Keratinocyte (primary cell): Measurements from ENCODE around the gene FANCI. TPM values are rescaled to one million over a fixed set of nuclear protein-coding genes. Genes with fewer than 3 reads are reported as not detected.
"Not testable (repeated sequence)": the region's sequence is repeated elsewhere in the genome, so short reads cannot be mapped to it uniquely, and the experiment has no call there.

ENCODE experiments used
- DNase-seq: peaks from one replicate; pipeline ENCODE4 v3.0.0-alpha.2; 2011; ENCODE audit warnings: low read depth, missing footprints, low spot score
- FAIRE-seq: peaks from 2 replicates; lab custom pipeline; 2011; peaks lifted over from hg19 to GRCh38; lab: Jason Lieb, UNC
- H2AFZ ChIP-seq: 2 replicates; pipeline ENCODE4 v1.6.0; 2012; ENCODE audit warnings: low read length, control low read depth, inconsistent platforms; ENCODE audit not compliant: control insufficient read depth
- H3K27ac ChIP-seq: 2 replicates; pipeline ENCODE4 v1.5.1; 2011; ENCODE audit warnings: low read length; ENCODE audit not compliant: control insufficient read depth, insufficient read depth
- H3K27me3 ChIP-seq: 3 replicates; pipeline ENCODE4 v1.6.0; 2011; ENCODE audit warnings: low read length; ENCODE audit not compliant: control insufficient read depth, insufficient read depth; ENCODE audit errors: extremely low read depth
- H3K36me3 ChIP-seq, 2 experiments: 2 replicates in 1 of 2; 3 replicates in 1 of 2; pipeline ENCODE4 v1.5.1; 2011; ENCODE audit warnings: low read length in 2 of 2, mild to moderate bottlenecking in 1 of 2; ENCODE audit not compliant: control insufficient read depth in 2 of 2, insufficient read depth in 2 of 2; ENCODE audit errors: extremely low read depth in 1 of 2
- H3K4me1 ChIP-seq: 3 replicates; pipeline ENCODE4 v1.5.1; 2011; ENCODE audit warnings: low read length; ENCODE audit not compliant: control insufficient read depth, insufficient read depth; ENCODE audit errors: extremely low read depth
- H3K4me2 ChIP-seq: 3 replicates; pipeline ENCODE4 v1.6.0; 2011; ENCODE audit warnings: low read depth, low read length; ENCODE audit not compliant: control insufficient read depth, insufficient read depth; ENCODE audit errors: extremely low read depth
- H3K4me3 ChIP-seq, 3 experiments: fragments of 200-600 bp in 1 of 3; sonication (generic) in 1 of 3; 2 replicates in 2 of 3; 3 replicates in 1 of 3; pipeline ENCODE4 v1.5.1; 2011 to 2016; ENCODE audit warnings: low read length in 3 of 3, mild to moderate bottlenecking in 3 of 3, control low read depth in 2 of 3, inconsistent platforms in 1 of 3, low read depth in 1 of 3, mixed read lengths in 1 of 3, mixed run types in 1 of 3, moderate library complexity in 1 of 3; ENCODE audit not compliant: control insufficient read depth in 2 of 3, insufficient read depth in 2 of 3; ENCODE audit errors: extremely low read depth in 1 of 3
- H3K79me2 ChIP-seq: 2 replicates; pipeline ENCODE4 v1.6.0; 2012; ENCODE audit warnings: low read length; ENCODE audit not compliant: control insufficient read depth, insufficient read depth
- H3K9ac ChIP-seq: 3 replicates; pipeline ENCODE4 v1.6.0; 2011; ENCODE audit warnings: low read length; ENCODE audit not compliant: control insufficient read depth, insufficient read depth; ENCODE audit errors: extremely low read depth
- H3K9me1 ChIP-seq: 3 replicates; pipeline ENCODE4 v1.6.0; 2011; ENCODE audit warnings: low read length; ENCODE audit not compliant: control insufficient read depth, insufficient read depth; ENCODE audit errors: extremely low read depth
- H3K9me3 ChIP-seq: 2 replicates; pipeline ENCODE4 v1.5.1; 2012; ENCODE audit warnings: low read depth, low read length; ENCODE audit not compliant: control insufficient read depth
- H4K20me1 ChIP-seq: 3 replicates; pipeline ENCODE4 v1.6.0; 2011; ENCODE audit warnings: low read length; ENCODE audit not compliant: control insufficient read depth, insufficient read depth; ENCODE audit errors: extremely low read depth
- EZH2 ChIP-seq: IDR thresholded peaks from one replicate; pipeline ENCODE4 v1.6.1; 2012; ENCODE audit warnings: inconsistent platforms, mild to moderate bottlenecking, low read length, moderate library complexity
- dilution Hi-C: fragments of 300-500 bp; cut with MboI; formaldehyde crosslinking; loops from one replicate; pipeline ENCODE4 v1.7.0; 2020; ENCODE audit warnings: low sequenced_read_pairs; ENCODE audit not compliant: extremely low pct_ligation_motif_present
- polyA plus RNA-seq, 5 experiments: library from polyadenylated mRNA; depleted of rRNA in 3 of 5; stranded (reverse) in 3 of 5; stranded (forward) in 1 of 5; unstranded in 1 of 5; fragments of >200 nt; gene quantifications; 1 replicate in 1 of 5; 2 replicates in 3 of 5; 3 replicates in 1 of 5; pipeline versions ENCODE4 v1.2.1 to v1.2.3, GENCODE V29; 2011 to 2012; ENCODE audit warnings: missing spikeins in 2 of 5, low read depth in 1 of 5, low replicate concordance in 1 of 5
- TF ChIP-seq, protein P1 (sequence below), 3 experiments: IDR thresholded peaks in 1 of 3; conservative IDR thresholded peaks in 1 of 3; optimal IDR thresholded peaks in 1 of 3; 2 replicates in 2 of 3; 3 replicates in 1 of 3; pipeline versions ENCODE3 to v1.5.1; 2011; ENCODE audit warnings: low read length in 3 of 3, mild to moderate bottlenecking in 3 of 3, moderate library complexity in 2 of 3, control low read depth in 1 of 3, inconsistent platforms in 1 of 3; ENCODE audit not compliant: insufficient read depth in 2 of 3; ENCODE audit errors: extremely low read depth in 1 of 3

The FANCI gene
- polyA plus RNA-seq, 1 donor (not counting 4 experiments of a cell fraction or from before 2014, with no cell fraction given) = 21.8 TPM

GRCh38 chr15:89231832-89232231 is 11.9 kb upstream of the FANCI start:
- TF ChIP-seq EZH2 = no peak
- TF ChIP-seq, protein P1, sequence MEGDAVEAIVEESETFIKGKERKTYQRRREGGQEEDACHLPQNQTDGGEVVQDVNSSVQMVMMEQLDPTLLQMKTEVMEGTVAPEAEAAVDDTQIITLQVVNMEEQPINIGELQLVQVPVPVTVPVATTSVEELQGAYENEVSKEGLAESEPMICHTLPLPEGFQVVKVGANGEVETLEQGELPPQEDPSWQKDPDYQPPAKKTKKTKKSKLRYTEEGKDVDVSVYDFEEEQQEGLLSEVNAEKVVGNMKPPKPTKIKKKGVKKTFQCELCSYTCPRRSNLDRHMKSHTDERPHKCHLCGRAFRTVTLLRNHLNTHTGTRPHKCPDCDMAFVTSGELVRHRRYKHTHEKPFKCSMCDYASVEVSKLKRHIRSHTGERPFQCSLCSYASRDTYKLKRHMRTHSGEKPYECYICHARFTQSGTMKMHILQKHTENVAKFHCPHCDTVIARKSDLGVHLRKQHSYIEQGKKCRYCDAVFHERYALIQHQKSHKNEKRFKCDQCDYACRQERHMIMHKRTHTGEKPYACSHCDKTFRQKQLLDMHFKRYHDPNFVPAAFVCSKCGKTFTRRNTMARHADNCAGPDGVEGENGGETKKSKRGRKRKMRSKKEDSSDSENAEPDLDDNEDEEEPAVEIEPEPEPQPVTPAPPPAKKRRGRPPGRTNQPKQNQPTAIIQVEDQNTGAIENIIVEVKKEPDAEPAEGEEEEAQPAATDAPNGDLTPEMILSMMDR (optimal IDR thresholded peaks at IDR 0.05 in 1 of 3, IDR thresholded peaks at IDR 0.05 in 1 of 3, conservative IDR thresholded peaks at IDR 0.05 in 1 of 3; ENCODE audit: extremely low read depth in 1 of 3, insufficient read depth in 2 of 3, low read length in 3 of 3) = no peak
- Histone ChIP-seq H3K4me2 (no peak overlapping the region), H3K4me3 (no peak overlapping the region), H3K36me3 (no peaks in the 10 kb centered on the region), H4K20me1 (no peaks in the 10 kb centered on the region), H2AFZ (no peak overlapping the region), H3K9me1 (no peaks in the 10 kb centered on the region), H3K27me3 (no peaks in the 10 kb centered on the region), H3K79me2 (no peaks in the 10 kb centered on the region), H3K9ac (no peak overlapping the region), H3K4me1 (no peaks in the 10 kb centered on the region), H3K9me3 (no peaks in the 10 kb centered on the region), H3K27ac (no peak overlapping the region)
- dilution Hi-C loops = no loop called here
- FAIRE-seq (no peak), DNase-seq (no peak)

GRCh38 chr15:89239883-89240810 is 3.6 kb upstream of the FANCI start:
- H3K9me3 ChIP-seq, H3K27me3 ChIP-seq, H3K27ac ChIP-seq, H3K4me3 ChIP-seq, DNase-seq, H2AFZ ChIP-seq, H4K20me1 ChIP-seq, H3K9ac ChIP-seq, FAIRE-seq, dilution Hi-C loops, H3K9me1 ChIP-seq, H3K4me2 ChIP-seq, H3K36me3 ChIP-seq: not testable (repeated sequence)
- Histone ChIP-seq H3K79me2 (peaks cover 11% of the 10 kb centered on the region), H3K4me1 (peaks cover 11% of the 10 kb centered on the region)
